Fibroblast of mammary gland (primary cell): ENCODE results near the gene ACSM4.
"Not testable (repeated sequence)": the region's sequence is repeated elsewhere in the genome, so short reads cannot be mapped to it uniquely, and the experiment has no call there.

Experiments
- DNase-seq: peaks from one replicate; pipeline ENCODE4 v3.0.0-alpha.2; 2010; ENCODE audit warnings: low read depth
- H3K4me3 ChIP-seq: 2 replicates; pipeline ENCODE4 v1.5.1; 2011; ENCODE audit warnings: low read depth, mild to moderate bottlenecking, low read length, moderate library complexity; ENCODE audit not compliant: control insufficient read depth
- CTCF ChIP-seq: conservative IDR thresholded peaks from 2 replicates; pipeline ENCODE4 v1.5.1; 2011; ENCODE audit warnings: low read depth, low read length, inconsistent platforms; ENCODE audit not compliant: control insufficient read depth, insufficient read depth

ACSM4 gene

GRCh38 chr12:7282844-7283243 lies 21.0 kb upstream of the ACSM4 start:
- no peak overlapping the region for H3K4me3 ChIP-seq

GRCh38 chr12:7289743-7290142 lies 14.1 kb upstream of the ACSM4 start:
- DNase-seq, result peak; percentile 19
- no peak for TF ChIP-seq CTCF
- no peak overlapping the region for H3K4me3 ChIP-seq

More at GRCh38 chr12:7282844-7283243, 21.0 kb upstream of the ACSM4 start:
- DNase-seq, result no peak
- no peak for TF ChIP-seq CTCF

GRCh38 chr12:7290588-7290987 lies 13.3 kb upstream of the ACSM4 start:
- H3K4me3 ChIP-seq, DNase-seq: not testable (repeated sequence)

GRCh38 chr12:7292300-7292699 lies 11.6 kb upstream of the ACSM4 start:
- DNase-seq, result no peak
- H3K4me3 ChIP-seq, result no peak overlapping the region
- no peak for TF ChIP-seq CTCF

GRCh38 chr12:7293670-7294069 lies 10.2 kb upstream of the ACSM4 start:
- no peak for TF ChIP-seq CTCF
- H3K4me3 ChIP-seq, result no peak overlapping the region
- DNase-seq, result no peak

GRCh38 chr12:7295529-7295928 lies 8.3 kb upstream of the ACSM4 start:
- DNase-seq, result no peak
- no peak overlapping the region for H3K4me3 ChIP-seq
- TF ChIP-seq CTCF, result no peak

- no peak for TF ChIP-seq CTCF
- DNase-seq, result no peak
Observed at GRCh38 chr12:7297865-7298264, 6.0 kb upstream of the ACSM4 start.

More at GRCh38 chr12:7297865-7298264, 6.0 kb upstream of the ACSM4 start:
- H3K4me3 ChIP-seq, result no peak overlapping the region
